Activated CD4-positive, alpha-beta T cell treated with anti-CD3 and anti-CD28 coated beads, Interleukin-2, amount 10 ng/mL, durations not matched to agents 7 days and 5 days (primary cell): Measurements from ENCODE around the gene SLK. TPM values are rescaled to one million over a fixed set of nuclear protein-coding genes. Genes with fewer than 3 reads are reported as not detected.

Experiments used
- CTCF ChIA-PET: fragments of 350-600 bp; sonication (Branson Sonifier 250); formaldehyde crosslinking; loops from one replicate; lab custom pipeline; 2021; ENCODE audit warnings: antibody characterized with exemption; lab: Charles Lee
- POLR2A ChIA-PET: fragments of 350-600 bp; sonication (Branson Sonifier 250); formaldehyde crosslinking; loops from one replicate; lab custom pipeline; 2021; ENCODE audit warnings: antibody characterized with exemption; lab: Charles Lee
- DNase-seq: peaks from one replicate; pipeline ENCODE4 v3.0.0-alpha.2; 2020
- H3K27ac Mint-ChIP-seq: one replicate; pipeline ENCODE4 v1.8.0; 2021; ENCODE audit warnings: mild to moderate bottlenecking, moderate library complexity, mixed read lengths
- H3K27me3 Mint-ChIP-seq: one replicate; pipeline ENCODE4 v1.8.0; 2021; ENCODE audit warnings: mixed read lengths
- H3K36me3 Mint-ChIP-seq: one replicate; pipeline ENCODE4 v1.8.0; 2021; ENCODE audit warnings: low read depth, mixed read lengths
- H3K4me1 Mint-ChIP-seq: one replicate; pipeline ENCODE4 v1.8.0; 2021; ENCODE audit warnings: mixed read lengths
- H3K4me3 Mint-ChIP-seq: one replicate; pipeline ENCODE4 v1.8.0; 2021; ENCODE audit warnings: mild to moderate bottlenecking, moderate library complexity, mixed read lengths
- H3K9me3 Mint-ChIP-seq: one replicate; pipeline ENCODE4 v1.8.0; 2021; ENCODE audit warnings: mixed read lengths
- microRNA-seq: library from miRNA; unstranded; fragments of <30 nt; microRNA quantifications from one replicate; pipeline ENCODE4 v1.2.0, GENCODE V29; 2021; ENCODE audit warnings: borderline microRNAs expressed, borderline replicate concordance
- total RNA-seq, 2 experiments: library from RNA; stranded (reverse); gene quantifications; one replicate each; pipeline ENCODE4 v1.2.3, GENCODE V29; 2021

SLK gene
- total RNA-seq, 2 experiments from 2014 or later = 31.5 to 32.4 TPM

- POLR2A ChIA-PET = no interaction called here
- Mint-ChIP-seq H3K36me3 (no peaks in the 10 kb centered on the region), H3K9me3 (no peaks in the 10 kb centered on the region), H3K4me1 (peaks cover 2% of the 10 kb centered on the region), H3K27me3 (no peaks in the 10 kb centered on the region), H3K4me3 (no peak overlapping the region), H3K27ac (no peak overlapping the region)
- CTCF ChIA-PET = interaction anchor here (1.2 to 2.0 kb wide), 3 partner anchors 8 to 26 kb away, joined by 3 to 6 read pairs (median 5); no protein-coding TSS in a partner anchor
- no peak for DNase-seq
Observed at GRCh38 chr10:104077247-104077646, 110.3 kb downstream of the SLK start.

GRCh38 chr10:104077663-104078151, 110.8 kb downstream of the SLK start:
- ChIA-PET CTCF (interaction anchor here (1.2 to 2.0 kb wide), 3 partner anchors 8 to 27 kb away, joined by 3 to 6 read pairs (median 5); no protein-coding TSS in a partner anchor), POLR2A (no interaction called here)
- H3K4me3 Mint-ChIP-seq = no peak overlapping the region
- no peak for DNase-seq
- no peaks in the 10 kb centered on the region for H3K27me3 Mint-ChIP-seq
- no peaks in the 10 kb centered on the region for H3K36me3 Mint-ChIP-seq
- H3K27ac Mint-ChIP-seq = no peak overlapping the region
- H3K4me1 Mint-ChIP-seq = peaks cover 2% of the 10 kb centered on the region
- H3K9me3 Mint-ChIP-seq = no peaks in the 10 kb centered on the region

Small RNA genes within 50 kb of the gene (microRNA-seq; reads per million reads assigned to microRNA genes)
- not detected for gene MIR936

Other genes starting within 250 kb of the SLK start
- gene SH3PXD2A, start 111.6 kb upstream of the SLK start, total RNA-seq = 10 to 100 TPM; 11.9 to 12.7 TPM
- gene STN1, start 49.0 kb upstream of the SLK start, total RNA-seq = 10 to 100 TPM; 46.5 to 50.9 TPM
- not detected for gene COL17A1, start 118.7 kb downstream of the SLK start, total RNA-seq
- gene SFR1, start 155.0 kb downstream of the SLK start, total RNA-seq = 10 to 100 TPM; 13.6 to 16.1 TPM